Effector memory CD4-positive, alpha-beta T cell (primary cell): ENCODE results near the gene ATP13A4.

Source experiments
- DNase-seq, 3 donors: peaks; one replicate each; pipeline ENCODE4 v3.0.0-alpha.2; 2020
- H3K27ac ChIP-seq: 2 replicates; pipeline ENCODE4 v1.7.0; 2013; ENCODE audit warnings: mild to moderate bottlenecking, low read length, moderate library complexity; ENCODE audit not compliant: insufficient read depth, poor library complexity, severe bottlenecking
- H3K27me3 ChIP-seq: replicated peaks from 2 replicates; pipeline ENCODE4 v1.7.0; 2013; ENCODE audit warnings: mild to moderate bottlenecking, low read length; ENCODE audit not compliant: insufficient read depth, control insufficient read depth, poor library complexity, severe bottlenecking
- H3K36me3 ChIP-seq: 2 replicates; pipeline ENCODE4 v1.7.0; 2013; ENCODE audit warnings: mild to moderate bottlenecking, low read length, moderate library complexity; ENCODE audit not compliant: control insufficient read depth, insufficient read depth
- H3K4me1 ChIP-seq: 2 replicates; pipeline ENCODE4 v1.7.0; 2013; ENCODE audit warnings: low read length, mild to moderate bottlenecking; ENCODE audit not compliant: control insufficient read depth, insufficient read depth, poor library complexity, severe bottlenecking
- H3K4me3 ChIP-seq: 2 replicates; pipeline ENCODE4 v1.7.0; 2013; ENCODE audit warnings: low read length, low read depth, mild to moderate bottlenecking; ENCODE audit not compliant: insufficient read depth, poor library complexity, severe bottlenecking
- H3K9me3 ChIP-seq: 2 replicates; pipeline ENCODE4 v1.7.0; 2013; ENCODE audit warnings: mild to moderate bottlenecking, low read length, moderate library complexity; ENCODE audit not compliant: control insufficient read depth

The ATP13A4 gene

GRCh38 chr3:193378706-193379105 lies 176.0 kb downstream of the ATP13A4 start, which contains the start of gene ATP13A5:
TSS of gene ATP13A5 (minus strand) at chr3:193378753. CDS start at chr3:193378725, 28 bp downstream.
- Histone ChIP-seq H3K4me1 (no peaks in the 10 kb centered on the region), H3K27ac (no peak within 1 kb of the TSS), H3K27me3 (no peaks in the 10 kb centered on the region), H3K9me3 (no peaks in the 10 kb centered on the region), H3K4me3 (no peak within 1 kb of the TSS), H3K36me3 (no peaks in the 10 kb centered on the region)
- no peak for DNase-seq

GRCh38 chr3:193377591-193377990 lies 177.1 kb downstream of the ATP13A4 start:
- Histone ChIP-seq H3K9me3 (no peaks in the 10 kb centered on the region), H3K36me3 (no peaks in the 10 kb centered on the region), H3K27ac (no peak overlapping the region), H3K27me3 (no peaks in the 10 kb centered on the region), H3K4me1 (no peaks in the 10 kb centered on the region), H3K4me3 (no peak overlapping the region)
- no peak for DNase-seq

GRCh38 chr3:193375614-193376013 lies 179.1 kb downstream of the ATP13A4 start:
- Histone ChIP-seq H3K36me3 (no peaks in the 10 kb centered on the region), H3K4me1 (no peaks in the 10 kb centered on the region), H3K27ac (no peak overlapping the region), H3K27me3 (no peaks in the 10 kb centered on the region), H3K9me3 (no peaks in the 10 kb centered on the region), H3K4me3 (no peak overlapping the region)
- DNase-seq = no peak

GRCh38 chr3:193372783-193373182 lies 181.9 kb downstream of the ATP13A4 start:
- Histone ChIP-seq H3K4me3 (no peak overlapping the region), H3K4me1 (no peaks in the 10 kb centered on the region), H3K36me3 (no peaks in the 10 kb centered on the region), H3K27ac (no peak overlapping the region), H3K27me3 (no peaks in the 10 kb centered on the region), H3K9me3 (no peaks in the 10 kb centered on the region)
- no peak for DNase-seq

GRCh38 chr3:193367868-193368267 lies 186.8 kb downstream of the ATP13A4 start:
- Histone ChIP-seq H3K9me3 (no peaks in the 10 kb centered on the region), H3K4me3 (no peak overlapping the region), H3K27me3 (no peaks in the 10 kb centered on the region), H3K36me3 (no peaks in the 10 kb centered on the region), H3K27ac (no peak overlapping the region), H3K4me1 (no peaks in the 10 kb centered on the region)
- no peak for DNase-seq

DNA sequence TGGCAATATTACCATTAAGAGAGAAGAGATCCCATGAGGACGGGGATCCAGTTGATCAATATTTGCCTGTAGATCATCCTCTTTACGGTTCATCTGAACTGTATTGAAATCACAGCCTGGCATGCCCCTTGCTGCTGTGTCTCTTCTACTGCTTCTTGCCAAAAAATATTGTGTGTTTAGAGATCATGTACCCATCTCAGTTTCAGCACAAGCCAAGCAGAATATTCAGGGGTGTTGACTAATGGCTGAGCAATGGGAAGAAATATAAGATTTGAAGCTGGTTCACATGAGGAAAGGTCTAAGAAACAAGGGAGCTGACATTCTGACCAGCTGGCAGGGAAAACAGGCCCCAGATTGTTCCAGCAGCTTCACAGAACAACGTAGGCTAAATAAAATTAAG lies 197.4 kb downstream of the ATP13A4 start:
- no peaks in the 10 kb centered on the region for H3K36me3 ChIP-seq
- no peaks in the 10 kb centered on the region for H3K9me3 ChIP-seq
- H3K4me3 ChIP-seq = no peak overlapping the region
- no peaks in the 10 kb centered on the region for H3K4me1 ChIP-seq
- no peaks in the 10 kb centered on the region for H3K27me3 ChIP-seq
- no peak overlapping the region for H3K27ac ChIP-seq
- DNase-seq = no peak

DNA sequence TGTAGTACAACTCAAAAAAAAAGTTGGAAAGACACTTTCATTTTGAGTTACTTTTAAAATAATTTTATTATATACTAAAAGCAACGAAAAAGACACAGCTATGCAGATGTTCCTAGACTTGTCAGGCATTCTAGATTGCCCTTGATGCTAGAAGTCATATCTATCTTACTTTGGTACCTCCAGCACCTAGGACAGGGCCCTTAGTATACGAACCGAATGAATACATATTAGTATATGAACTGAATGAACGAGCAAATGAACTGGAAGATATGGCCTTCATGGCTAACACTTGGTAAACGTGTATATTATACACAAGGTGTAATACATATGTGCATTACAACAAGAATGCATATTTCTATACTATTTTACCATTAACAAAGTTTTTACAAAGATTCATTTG lies 200.3 kb downstream of the ATP13A4 start:
- Histone ChIP-seq H3K4me3 (no peak overlapping the region), H3K9me3 (no peaks in the 10 kb centered on the region), H3K27me3 (no peaks in the 10 kb centered on the region), H3K27ac (no peak overlapping the region), H3K4me1 (no peaks in the 10 kb centered on the region), H3K36me3 (no peaks in the 10 kb centered on the region)
- DNase-seq = no peak
